Measurements from ENCODE around the gene BLVRA.
A peak's percentile ranks its signal among the peaks of the same experiment; 100 is the strongest.

BLVRA gene

DNA sequence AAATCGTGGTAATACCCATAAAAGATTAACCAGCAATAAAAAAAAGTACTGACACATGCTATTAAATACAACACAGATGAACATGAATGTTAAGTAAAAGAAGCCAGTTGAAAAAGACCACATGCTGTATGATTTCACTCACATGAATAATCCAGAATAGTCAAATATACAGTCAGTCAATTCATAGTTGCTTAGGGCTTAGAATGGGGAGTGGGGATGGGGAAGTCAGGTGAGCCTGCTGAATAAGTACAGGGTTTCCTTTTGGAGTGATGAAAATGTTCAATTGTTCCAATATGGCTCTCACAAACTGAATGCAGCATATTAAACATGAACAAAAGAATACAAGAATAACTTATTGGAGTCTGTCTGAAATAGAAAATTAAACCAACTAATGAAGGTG lies 31.0 kb upstream of the BLVRA start:
- no peak for TF ChIP-seq ZBTB7A (IDR thresholded peaks at IDR 0.05; ENCODE audit: low read depth)
- TF ChIP-seq, protein P1, sequence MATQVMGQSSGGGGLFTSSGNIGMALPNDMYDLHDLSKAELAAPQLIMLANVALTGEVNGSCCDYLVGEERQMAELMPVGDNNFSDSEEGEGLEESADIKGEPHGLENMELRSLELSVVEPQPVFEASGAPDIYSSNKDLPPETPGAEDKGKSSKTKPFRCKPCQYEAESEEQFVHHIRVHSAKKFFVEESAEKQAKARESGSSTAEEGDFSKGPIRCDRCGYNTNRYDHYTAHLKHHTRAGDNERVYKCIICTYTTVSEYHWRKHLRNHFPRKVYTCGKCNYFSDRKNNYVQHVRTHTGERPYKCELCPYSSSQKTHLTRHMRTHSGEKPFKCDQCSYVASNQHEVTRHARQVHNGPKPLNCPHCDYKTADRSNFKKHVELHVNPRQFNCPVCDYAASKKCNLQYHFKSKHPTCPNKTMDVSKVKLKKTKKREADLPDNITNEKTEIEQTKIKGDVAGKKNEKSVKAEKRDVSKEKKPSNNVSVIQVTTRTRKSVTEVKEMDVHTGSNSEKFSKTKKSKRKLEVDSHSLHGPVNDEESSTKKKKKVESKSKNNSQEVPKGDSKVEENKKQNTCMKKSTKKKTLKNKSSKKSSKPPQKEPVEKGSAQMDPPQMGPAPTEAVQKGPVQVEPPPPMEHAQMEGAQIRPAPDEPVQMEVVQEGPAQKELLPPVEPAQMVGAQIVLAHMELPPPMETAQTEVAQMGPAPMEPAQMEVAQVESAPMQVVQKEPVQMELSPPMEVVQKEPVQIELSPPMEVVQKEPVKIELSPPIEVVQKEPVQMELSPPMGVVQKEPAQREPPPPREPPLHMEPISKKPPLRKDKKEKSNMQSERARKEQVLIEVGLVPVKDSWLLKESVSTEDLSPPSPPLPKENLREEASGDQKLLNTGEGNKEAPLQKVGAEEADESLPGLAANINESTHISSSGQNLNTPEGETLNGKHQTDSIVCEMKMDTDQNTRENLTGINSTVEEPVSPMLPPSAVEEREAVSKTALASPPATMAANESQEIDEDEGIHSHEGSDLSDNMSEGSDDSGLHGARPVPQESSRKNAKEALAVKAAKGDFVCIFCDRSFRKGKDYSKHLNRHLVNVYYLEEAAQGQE (IDR thresholded peaks at IDR 0.05; ENCODE audit: low read depth) = no peak
- TF ChIP-seq CEBPB (IDR thresholded peaks at IDR 0.05) = no peak

DNA sequence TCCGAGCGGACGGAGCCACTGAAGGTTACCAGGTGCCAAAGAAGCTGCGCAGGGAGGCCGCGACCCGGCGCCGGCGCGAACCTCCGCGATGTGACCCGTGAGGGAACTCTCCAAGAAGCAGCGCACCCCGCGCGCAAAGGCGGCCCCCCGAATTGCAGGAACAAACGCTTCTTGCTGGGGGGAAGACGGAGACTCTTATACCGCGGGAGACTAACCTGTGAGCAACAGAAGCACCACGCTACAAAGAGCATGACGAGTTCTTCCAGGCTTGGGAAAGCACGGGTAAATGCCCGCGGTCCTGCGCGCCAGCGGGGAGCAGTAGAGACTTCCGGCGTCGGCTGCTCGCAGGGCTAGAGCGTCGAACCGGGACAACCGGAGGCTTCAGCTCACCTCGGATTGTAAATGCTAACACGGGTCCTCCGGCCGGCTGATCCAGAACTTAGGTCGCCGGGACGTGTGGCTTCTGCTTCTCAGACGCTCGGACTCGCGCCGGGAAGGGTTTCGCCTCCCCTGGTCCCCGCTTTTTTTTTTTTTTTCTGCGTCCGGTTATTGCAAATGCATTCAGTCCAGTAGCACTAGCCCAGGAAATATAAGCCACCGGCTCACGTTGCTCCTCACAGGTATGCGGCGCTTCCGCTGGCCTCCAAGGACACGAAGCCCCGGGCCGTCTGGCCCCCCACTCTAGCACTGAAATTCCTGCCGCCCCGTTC lies 29.1 kb upstream of the BLVRA start, which contains the start of gene COA1:
COA1 (minus strand) TSS at position 310 of the 710 bp plus-strand sequence. CDS start 80,909 bp downstream, outside the sequence.
- peak; percentile 98 for TF ChIP-seq TAF1 (IDR thresholded peaks at IDR 0.05; ENCODE audit: low read depth)
- TF ChIP-seq, protein P2, sequence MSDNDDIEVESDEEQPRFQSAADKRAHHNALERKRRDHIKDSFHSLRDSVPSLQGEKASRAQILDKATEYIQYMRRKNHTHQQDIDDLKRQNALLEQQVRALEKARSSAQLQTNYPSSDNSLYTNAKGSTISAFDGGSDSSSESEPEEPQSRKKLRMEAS (IDR thresholded peaks at IDR 0.05) = peak; percentile 83
- peak; percentile 54; the same call in 1 of the 2 replicates for TF ChIP-seq YY1 (IDR thresholded peaks at IDR 0.05; ENCODE audit: low read depth)
- TF ChIP-seq EP300 (IDR thresholded peaks at IDR 0.05; ENCODE audit: borderline replicate concordance) = no peak
- peak; percentile 14; the same call in 1 of the 2 replicates for TF ChIP-seq TEAD4 (IDR thresholded peaks at IDR 0.05)
- TF ChIP-seq RAD21 (IDR thresholded peaks at IDR 0.05; ENCODE audit: low read depth) = no peak
- TF ChIP-seq FOXM1 (IDR thresholded peaks at IDR 0.05; ENCODE audit: borderline replicate concordance, low read depth) = peak; percentile 32; the same call in 1 of the 2 replicates
- TF ChIP-seq CEBPB (IDR thresholded peaks at IDR 0.05) = no peak
- no peak; the same call in 1 of the 2 replicates for TF ChIP-seq NFIC (IDR thresholded peaks at IDR 0.05)
- TF ChIP-seq TCF12 (IDR thresholded peaks at IDR 0.05; ENCODE audit: low read depth) = peak; percentile 76
- TF ChIP-seq, protein P3, sequence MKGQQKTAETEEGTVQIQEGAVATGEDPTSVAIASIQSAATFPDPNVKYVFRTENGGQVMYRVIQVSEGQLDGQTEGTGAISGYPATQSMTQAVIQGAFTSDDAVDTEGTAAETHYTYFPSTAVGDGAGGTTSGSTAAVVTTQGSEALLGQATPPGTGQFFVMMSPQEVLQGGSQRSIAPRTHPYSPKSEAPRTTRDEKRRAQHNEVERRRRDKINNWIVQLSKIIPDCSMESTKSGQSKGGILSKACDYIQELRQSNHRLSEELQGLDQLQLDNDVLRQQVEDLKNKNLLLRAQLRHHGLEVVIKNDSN (IDR thresholded peaks at IDR 0.05) = peak; percentile 39; the same call in 1 of the 2 replicates
- TF ChIP-seq CREB1 (IDR thresholded peaks at IDR 0.05; ENCODE audit: low read depth) = no peak

DNA sequence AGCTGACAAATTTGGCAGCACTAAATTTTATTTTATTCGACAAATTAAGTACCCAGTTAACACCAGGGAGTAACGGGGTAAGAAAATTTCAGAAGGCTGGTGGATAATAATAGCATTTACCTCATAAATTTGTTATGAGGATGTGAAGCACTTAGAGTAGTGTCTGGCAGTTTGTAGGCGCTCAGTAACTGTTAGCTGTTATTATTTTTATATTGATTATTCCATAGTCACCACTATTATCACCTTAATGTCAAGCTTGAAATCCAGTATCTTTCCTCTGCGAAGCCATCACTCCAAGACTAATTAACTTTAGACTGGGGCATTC lies 28.6 kb upstream of the BLVRA start:
- TF ChIP-seq YY1 (IDR thresholded peaks at IDR 0.05; ENCODE audit: low read depth) = no peak
- TF ChIP-seq CEBPB (IDR thresholded peaks at IDR 0.05) = no peak
- TF ChIP-seq NFIC (IDR thresholded peaks at IDR 0.05) = no peak
- TF ChIP-seq TEAD4 (IDR thresholded peaks at IDR 0.05) = no peak
- no peak for TF ChIP-seq TCF12 (IDR thresholded peaks at IDR 0.05; ENCODE audit: low read depth)
- no peak for TF ChIP-seq FOXM1 (IDR thresholded peaks at IDR 0.05; ENCODE audit: borderline replicate concordance, low read depth)
- TF ChIP-seq, protein P3 (IDR thresholded peaks at IDR 0.05) = no peak
- TF ChIP-seq, protein P2 (IDR thresholded peaks at IDR 0.05) = no peak
- TF ChIP-seq EP300 (IDR thresholded peaks at IDR 0.05; ENCODE audit: borderline replicate concordance) = no peak
- TF ChIP-seq CREB1 (IDR thresholded peaks at IDR 0.05; ENCODE audit: low read depth) = no peak
- TF ChIP-seq RAD21 (IDR thresholded peaks at IDR 0.05; ENCODE audit: low read depth) = no peak
- TF ChIP-seq ZBTB7A (IDR thresholded peaks at IDR 0.05; ENCODE audit: low read depth) = no peak
- no peak for TF ChIP-seq TAF1 (IDR thresholded peaks at IDR 0.05; ENCODE audit: low read depth)
- TF ChIP-seq EGR1 (IDR thresholded peaks at IDR 0.05) = no peak
- TF ChIP-seq, protein P1 (IDR thresholded peaks at IDR 0.05; ENCODE audit: low read depth) = no peak

DNA sequence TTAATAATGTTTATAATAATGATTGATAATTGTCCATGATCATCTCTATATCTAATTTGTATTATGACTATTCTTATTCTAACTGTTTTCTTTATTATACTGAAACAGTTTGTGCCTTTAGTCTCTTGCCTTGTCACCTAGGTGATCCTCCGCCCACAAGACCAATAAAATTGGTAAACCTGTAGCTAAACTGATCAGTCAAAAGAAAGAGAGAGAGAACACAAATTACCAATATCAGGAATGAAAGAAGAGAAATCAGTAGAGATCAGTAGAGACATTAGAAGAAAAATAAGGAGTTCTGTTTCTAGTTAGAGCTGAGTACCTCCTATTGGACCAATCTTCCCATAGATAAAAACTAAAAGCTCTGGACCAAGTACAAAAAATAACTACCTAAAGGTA lies 23.1 kb upstream of the BLVRA start:
- TF ChIP-seq CREB1 (IDR thresholded peaks at IDR 0.05; ENCODE audit: low read depth) (no peak), EGR1 (IDR thresholded peaks at IDR 0.05) (no peak), TCF12 (IDR thresholded peaks at IDR 0.05; ENCODE audit: low read depth) (no peak)
- TF ChIP-seq, protein P2 (IDR thresholded peaks at IDR 0.05) = no peak
- TF ChIP-seq, protein P3 (IDR thresholded peaks at IDR 0.05) = no peak

DNA sequence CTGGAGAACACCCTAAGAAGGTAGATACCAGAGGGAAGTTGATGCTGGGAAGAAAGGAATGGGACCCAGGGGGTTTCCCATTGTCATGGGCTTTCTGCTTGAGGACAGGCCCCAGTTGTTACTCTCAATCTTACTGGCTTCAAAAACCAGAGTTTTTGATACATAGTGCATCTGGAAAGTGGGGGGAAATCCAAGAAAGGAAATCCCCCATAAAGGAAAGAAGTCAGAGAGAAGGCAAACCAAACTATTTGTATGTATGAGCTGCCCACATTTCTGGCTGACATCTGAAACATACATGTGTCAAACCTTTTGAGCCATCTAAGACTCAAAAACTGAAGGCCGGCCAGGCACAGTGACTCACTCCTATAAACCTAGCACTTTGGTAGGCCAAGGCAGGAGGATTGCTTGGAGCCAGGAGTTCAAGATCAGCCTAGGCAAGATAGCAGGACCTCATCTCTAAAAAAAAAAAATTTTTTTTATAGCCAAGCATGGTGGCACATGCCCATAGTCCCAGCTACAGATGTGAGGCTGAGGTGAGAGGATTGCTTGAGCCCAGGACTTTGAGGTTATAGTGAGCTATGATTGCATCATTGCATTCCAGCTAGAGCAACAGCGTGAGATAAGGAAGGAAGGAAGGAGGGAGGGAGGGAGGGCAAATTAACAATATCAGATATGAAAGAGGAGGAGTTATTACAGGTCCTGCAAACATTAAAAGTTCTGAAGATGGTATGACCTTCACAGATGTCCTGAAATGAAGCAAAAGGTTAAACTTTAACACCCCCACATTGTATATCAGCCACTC lies 22.5 kb upstream of the BLVRA start:
- no peak for TF ChIP-seq NFIC (IDR thresholded peaks at IDR 0.05)
- TF ChIP-seq, protein P1 (IDR thresholded peaks at IDR 0.05; ENCODE audit: low read depth) = no peak
- no peak for TF ChIP-seq TEAD4 (IDR thresholded peaks at IDR 0.05)
- TF ChIP-seq ZBTB7A (IDR thresholded peaks at IDR 0.05; ENCODE audit: low read depth) = no peak
- TF ChIP-seq YY1 (IDR thresholded peaks at IDR 0.05; ENCODE audit: low read depth) = no peak
- TF ChIP-seq CEBPB (IDR thresholded peaks at IDR 0.05) = no peak; the same call in 1 of the 2 replicates
- no peak for TF ChIP-seq RAD21 (IDR thresholded peaks at IDR 0.05; ENCODE audit: low read depth)
- TF ChIP-seq TAF1 (IDR thresholded peaks at IDR 0.05; ENCODE audit: low read depth) = no peak
